K562 treated with DMSO at 1 percent for 24 hours (cell line): Measurements from ENCODE around the gene CCDC88B. TPM values are rescaled to one million over a fixed set of nuclear protein-coding genes. Genes with fewer than 3 reads are reported as not detected.

Experiments
- total RNA-seq: library from RNA; unstranded; fragments of 300-600 nt; gene quantifications from 2 replicates; pipeline ENCODE4 v1.2.3, GENCODE V29; 2022; ENCODE audit warnings: low read depth; ENCODE audit not compliant: insufficient read depth

Gene CCDC88B
- 16.6 and 17.1 TPM in 2 replicates for total RNA-seq

GRCh38 chr11:64339754-64340408 lies at the start of gene CCDC88B:
TSS of gene CCDC88B (plus strand) at chr11:64340204. CDS start at chr11:64340267, 63 bp downstream.

GRCh38 chr11:64291262-64291751 lies 48.7 kb upstream of the CCDC88B start, which contains the start of gene KCNK4:
TSS of gene KCNK4 (plus strand) at chr11:64291302. CDS start at chr11:64293019, 1,717 bp downstream.

GRCh38 chr11:64299847-64300648 lies 40.0 kb upstream of the CCDC88B start, which contains the start of gene CATSPERZ:
TSS of gene CATSPERZ (plus strand) at chr11:64300358. CDS start at chr11:64300411, 53 bp downstream.

GRCh38 chr11:64305075-64305690 lies 34.8 kb upstream of the CCDC88B start, which contains the start of gene ESRRA:
TSS of gene ESRRA (plus strand) at chr11:64305524. CDS start at chr11:64307180, 1,656 bp downstream.

GRCh38 chr11:64317325-64317960 lies 22.6 kb upstream of the CCDC88B start, which contains the start of gene TRMT112:
TSS of gene TRMT112 (minus strand) at chr11:64317559. CDS start at chr11:64317526, 33 bp downstream.

GRCh38 chr11:64317961-64318765 lies 21.8 kb upstream of the CCDC88B start, which contains the start of gene PRDX5:
TSS of gene PRDX5 (plus strand) at chr11:64318121. CDS start at chr11:64318216, 95 bp downstream.

GRCh38 chr11:64358907-64359711 lies 19.1 kb downstream of the CCDC88B start, which contains the start of gene RPS6KA4:
TSS of gene RPS6KA4 (plus strand) at chr11:64359162. CDS start at chr11:64359236, 74 bp downstream.

Other genes starting within 250 kb of the CCDC88B start
- gene MACROD1, start 174.1 kb upstream of the CCDC88B start, total RNA-seq = 74.0 and 92.1 TPM in 2 replicates
- 258 and 264 TPM in 2 replicates for gene STIP1, start 154.0 kb upstream of the CCDC88B start, total RNA-seq
- 99.5 and 134 TPM in 2 replicates for gene FERMT3, start 133.5 kb upstream of the CCDC88B start, total RNA-seq
- 72.1 and 77.0 TPM in 2 replicates for gene TRPT1, start 114.0 kb upstream of the CCDC88B start, total RNA-seq
- 101 and 111 TPM in 2 replicates for gene NUDT22, start 113.9 kb upstream of the CCDC88B start, total RNA-seq
- 89.8 and 99.8 TPM in 2 replicates for gene DNAJC4, start 109.7 kb upstream of the CCDC88B start, total RNA-seq
- gene VEGFB, start 105.6 kb upstream of the CCDC88B start, total RNA-seq = 94.9 and 104 TPM in 2 replicates
- 137 and 160 TPM in 2 replicates for gene FKBP2, start 99.1 kb upstream of the CCDC88B start, total RNA-seq
- gene PPP1R14B, start 93.3 kb upstream of the CCDC88B start, total RNA-seq = 132 and 144 TPM in 2 replicates
- gene PLCB3, start 88.7 kb upstream of the CCDC88B start, total RNA-seq = 31.5 and 33.2 TPM in 2 replicates
- 91.4 and 115 TPM in 2 replicates for gene BAD, start 55.5 kb upstream of the CCDC88B start, total RNA-seq
- gene GPR137, start 54.4 kb upstream of the CCDC88B start, total RNA-seq = 72.8 and 80.0 TPM in 2 replicates
- not detected in 2 replicates for gene KCNK4, start 48.9 kb upstream of the CCDC88B start, total RNA-seq
- gene CATSPERZ, start 39.8 kb upstream of the CCDC88B start, total RNA-seq = 1.5 and 3.7 TPM in 2 replicates
- 92.4 and 101 TPM in 2 replicates for gene ESRRA, start 34.7 kb upstream of the CCDC88B start, total RNA-seq
- 362 and 373 TPM in 2 replicates for gene TRMT112, start 22.6 kb upstream of the CCDC88B start, total RNA-seq
- 542 and 543 TPM in 2 replicates for gene PRDX5, start 22.1 kb upstream of the CCDC88B start, total RNA-seq
- 30.9 and 35.9 TPM in 2 replicates for gene RPS6KA4, start 19.0 kb downstream of the CCDC88B start, total RNA-seq
- 0.24 TPM in 1 of 2 replicates, not detected in the other for gene SLC22A11, start 215.7 kb downstream of the CCDC88B start, total RNA-seq